MM.1S (cell line): ENCODE measurements around the gene SLC12A7.

Experiments
- EZH2phosphoT487 ChIP-seq: fragments of 300-600 bp; sonication (generic); IDR thresholded peaks from 2 replicates; pipeline ENCODE4 v1.6.1; 2018; ENCODE audit warnings: antibody characterized with exemption, low read length
- TF ChIP-seq, protein P1 (sequence below): fragments of 300-600 bp; sonication (generic); IDR thresholded peaks from 2 replicates; pipeline ENCODE4 v1.5.1; 2016; ENCODE audit warnings: antibody characterized with exemption, low read length, mixed read lengths

DNA sequence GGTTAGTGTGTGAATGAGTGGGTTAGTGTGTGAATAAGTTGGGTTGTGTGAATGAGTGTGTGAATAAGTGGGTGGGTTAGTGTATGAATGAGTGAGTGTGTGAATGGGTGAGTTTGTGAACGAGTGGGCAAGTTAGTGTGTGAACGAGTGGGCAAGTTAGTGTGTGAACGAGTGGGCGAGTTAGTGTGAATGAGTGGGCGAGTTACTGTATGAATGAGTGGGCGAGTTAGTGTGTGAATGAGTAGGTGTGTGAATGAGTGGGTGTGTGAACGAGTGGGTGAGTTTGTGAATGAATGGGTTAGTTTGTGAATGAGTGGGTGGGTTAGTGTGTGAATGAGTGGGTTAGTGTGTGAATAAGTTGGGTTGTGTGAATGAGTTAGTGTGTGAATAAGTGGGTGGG lies 68.5 kb downstream of the SLC12A7 start:
- TF ChIP-seq, protein P1, sequence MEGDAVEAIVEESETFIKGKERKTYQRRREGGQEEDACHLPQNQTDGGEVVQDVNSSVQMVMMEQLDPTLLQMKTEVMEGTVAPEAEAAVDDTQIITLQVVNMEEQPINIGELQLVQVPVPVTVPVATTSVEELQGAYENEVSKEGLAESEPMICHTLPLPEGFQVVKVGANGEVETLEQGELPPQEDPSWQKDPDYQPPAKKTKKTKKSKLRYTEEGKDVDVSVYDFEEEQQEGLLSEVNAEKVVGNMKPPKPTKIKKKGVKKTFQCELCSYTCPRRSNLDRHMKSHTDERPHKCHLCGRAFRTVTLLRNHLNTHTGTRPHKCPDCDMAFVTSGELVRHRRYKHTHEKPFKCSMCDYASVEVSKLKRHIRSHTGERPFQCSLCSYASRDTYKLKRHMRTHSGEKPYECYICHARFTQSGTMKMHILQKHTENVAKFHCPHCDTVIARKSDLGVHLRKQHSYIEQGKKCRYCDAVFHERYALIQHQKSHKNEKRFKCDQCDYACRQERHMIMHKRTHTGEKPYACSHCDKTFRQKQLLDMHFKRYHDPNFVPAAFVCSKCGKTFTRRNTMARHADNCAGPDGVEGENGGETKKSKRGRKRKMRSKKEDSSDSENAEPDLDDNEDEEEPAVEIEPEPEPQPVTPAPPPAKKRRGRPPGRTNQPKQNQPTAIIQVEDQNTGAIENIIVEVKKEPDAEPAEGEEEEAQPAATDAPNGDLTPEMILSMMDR: no peak
- no peak for TF ChIP-seq EZH2phosphoT487
